Colonic mucosa (tissue), 4 donors: Measurements from ENCODE around the gene RNF227. TPM values are rescaled to one million over a fixed set of nuclear protein-coding genes. Genes with fewer than 3 reads are reported as not detected.
"Not testable (repeated sequence)": the region's sequence is repeated elsewhere in the genome, so short reads cannot be mapped to it uniquely, and the experiment has no call there.

Experiments
- DNase-seq: peaks from one replicate; pipeline ENCODE4 v3.0.0-alpha.2; 2020
- H3K27ac ChIP-seq: fragments of 200-600 bp; one replicate; pipeline ENCODE4 v1.8.0; 2021
- H3K27me3 ChIP-seq: fragments of 200-600 bp; one replicate; pipeline ENCODE4 v1.8.0; 2021
- H3K36me3 ChIP-seq: fragments of 200-600 bp; one replicate; pipeline ENCODE4 v1.8.0; 2021
- H3K4me1 ChIP-seq: fragments of 200-600 bp; one replicate; pipeline ENCODE4 v1.8.0; 2021; ENCODE audit warnings: mild to moderate bottlenecking
- H3K4me3 ChIP-seq: fragments of 200-600 bp; one replicate; pipeline ENCODE4 v1.8.0; 2021
- H3K9ac ChIP-seq, 2 donors: one replicate each; pipeline ENCODE4 v1.7.0; 2013; ENCODE audit warnings: control low read depth in 2 of 2, low read depth in 2 of 2, low read length in 2 of 2
- H3K9me3 ChIP-seq: fragments of 200-600 bp; one replicate; pipeline ENCODE4 v1.8.0; 2021
- CTCF ChIP-seq: fragments of 200-600 bp; IDR thresholded peaks from one replicate; pipeline ENCODE4 v1.8.0; 2022; ENCODE audit warnings: antibody characterized with exemption, mild to moderate bottlenecking
- intact Hi-C: fragments of 100-400 bp; cut with DNase I; formaldehyde crosslinking; loops from one replicate; pipeline ENCODE4 v1.14.1; 2022
- total RNA-seq, 2 donors: library from RNA; stranded (reverse); fragmentation: NEBNext Ultra II Directional in 1 of 2; extraction: Animal tissue kit (Norgen Biotek cat#: 25700) in 1 of 2; gene quantifications; one replicate each; pipeline ENCODE4 v1.2.1, GENCODE V29; 2021
- donor health status: healthy.
- donor health status: DM: no; HTN: no; CAD: no.
- donor health status: DM: no; HTN: no; CAD: no.

RNF227 gene
- total RNA-seq, 2 donors from 2014 or later: 2.8 to 3.0 TPM

- H3K36me3 ChIP-seq: no peaks in the 10 kb centered on the region
- H3K4me1 ChIP-seq: no peaks in the 10 kb centered on the region
- no peaks in the 10 kb centered on the region for H3K9me3 ChIP-seq
- TF ChIP-seq CTCF: no peak
- intact Hi-C loops: no loop called here
- no peak overlapping the region for H3K27ac ChIP-seq
- no peak overlapping the region for H3K9ac ChIP-seq
- H3K4me3 ChIP-seq: no peak overlapping the region
- H3K27me3 ChIP-seq: no peaks in the 10 kb centered on the region
- no peak for DNase-seq
Measured at GRCh38 chr17:7955414-7956227, 39.5 kb upstream of the RNF227 start.

GRCh38 chr17:7953266-7953665, 37.2 kb upstream of the RNF227 start:
- H3K27me3 ChIP-seq, DNase-seq, intact Hi-C loops, H3K4me3 ChIP-seq, H3K4me1 ChIP-seq, H3K9me3 ChIP-seq, H3K9ac ChIP-seq, H3K27ac ChIP-seq, H3K36me3 ChIP-seq: not testable (repeated sequence)

- Histone ChIP-seq H3K27me3 (no peaks in the 10 kb centered on the region), H3K9ac (no peak overlapping the region), H3K36me3 (peaks cover 8% of the 10 kb centered on the region), H3K4me1 (no peaks in the 10 kb centered on the region), H3K27ac (no peak overlapping the region), H3K4me3 (no peak overlapping the region), H3K9me3 (no peaks in the 10 kb centered on the region)
- intact Hi-C loops: no loop called here
- TF ChIP-seq CTCF: no peak
- no peak for DNase-seq
Measured at GRCh38 chr17:7951143-7951792, 35.2 kb upstream of the RNF227 start.

- DNase-seq: no peak
- no peak overlapping the region for H3K27ac ChIP-seq
- intact Hi-C loops: no loop called here
Measured at GRCh38 chr17:7950578-7950977, 34.5 kb upstream of the RNF227 start.

GRCh38 chr17:7947651-7948050, 31.6 kb upstream of the RNF227 start:
- Histone ChIP-seq H3K27ac (no peak overlapping the region), H3K4me3 (no peak overlapping the region), H3K9me3 (no peaks in the 10 kb centered on the region), H3K9ac (no peak overlapping the region), H3K27me3 (no peaks in the 10 kb centered on the region), H3K4me1 (no peaks in the 10 kb centered on the region), H3K36me3 (peaks cover 8% of the 10 kb centered on the region)
- no peak for DNase-seq
- intact Hi-C loops: no loop called here
- no peak for TF ChIP-seq CTCF

More at GRCh38 chr17:7950578-7950977, 34.5 kb upstream of the RNF227 start:
- TF ChIP-seq CTCF: no peak
- peaks cover 8% of the 10 kb centered on the region for H3K36me3 ChIP-seq
- H3K4me1 ChIP-seq: no peaks in the 10 kb centered on the region
- no peaks in the 10 kb centered on the region for H3K9me3 ChIP-seq
- H3K27me3 ChIP-seq: no peaks in the 10 kb centered on the region
- H3K4me3 ChIP-seq: no peak overlapping the region
- H3K9ac ChIP-seq: no peak overlapping the region

GRCh38 chr17:7946441-7946840, 30.4 kb upstream of the RNF227 start:
- Histone ChIP-seq H3K4me1 (no peaks in the 10 kb centered on the region), H3K27me3 (no peaks in the 10 kb centered on the region), H3K9ac (no peak overlapping the region), H3K36me3 (peaks cover 8% of the 10 kb centered on the region), H3K4me3 (no peak overlapping the region), H3K9me3 (no peaks in the 10 kb centered on the region), H3K27ac (no peak overlapping the region)
- no peak for DNase-seq
- intact Hi-C loops: no loop called here
- no peak for TF ChIP-seq CTCF
